NCI-H2081 (cell line): Measurements from ENCODE around the gene GRIN1.

Experiments
- DNase-seq, 2 experiments: peaks; one replicate each; lab custom pipeline; 2025; lab: John Stamatoyannopoulos, UW

Gene GRIN1

GRCh38 chr9:137216188-137216965 lies 77.4 kb downstream of the GRIN1 start:
- DNase-seq = no peak

GRCh38 chr9:137217276-137218211 lies 78.6 kb downstream of the GRIN1 start:
- peak; percentile 52 to 63 for DNase-seq

- DNase-seq = no peak
Observed at GRCh38 chr9:137218212-137218753, 79.3 kb downstream of the GRIN1 start.
